Prostate gland (tissue), 2 donors: ENCODE results near the gene UQCC3. TPM values are rescaled to one million over a fixed set of nuclear protein-coding genes. Genes with fewer than 3 reads are reported as not detected.

Source experiments
- DNase-seq: peaks from one replicate; pipeline ENCODE4 v3.0.0-alpha.2; 2019; ENCODE audit warnings: low spot score
- H3K27ac ChIP-seq, 2 donors: fragments of 200-600 bp; sonication (generic); 2 replicates each; pipeline ENCODE4 v1.5.1; 2017 to 2019
- H3K27me3 ChIP-seq: fragments of 200-600 bp; sonication (generic); replicated peaks from 2 replicates; pipeline ENCODE4 v1.5.1; 2019; ENCODE audit not compliant: insufficient read depth
- H3K36me3 ChIP-seq, 2 donors: fragments of 200-600 bp; sonication (generic); 1 replicate in 1 of 2; 2 replicates in 1 of 2; pipeline versions ENCODE4 v1.5.1 to v1.8.1; 2017 to 2019
- H3K4me1 ChIP-seq: fragments of 200-600 bp; sonication (generic); replicated peaks from 2 replicates; pipeline ENCODE4 v1.5.1; 2019
- H3K4me3 ChIP-seq, 2 donors: fragments of 200-600 bp; sonication (generic); 2 replicates each; pipeline ENCODE4 v1.5.1; 2017 to 2019
- H3K9me3 ChIP-seq: fragments of 200-600 bp; sonication (generic); 2 replicates; pipeline ENCODE4 v1.5.1; 2017
- POLR2A ChIP-seq: fragments of 450-650 bp; IDR thresholded peaks from one replicate; pipeline ENCODE4 v1.6.1; 2016; ENCODE audit warnings: antibody characterized with exemption, mild to moderate bottlenecking
- POLR2AphosphoS5 ChIP-seq: sonication (generic); formaldehyde crosslinking; IDR thresholded peaks from one replicate; pipeline ENCODE4 v1.6.1; 2017; ENCODE audit warnings: antibody characterized with exemption
- WGBS: methylation state at CpG from one replicate; pipeline ENCODE4 v1.1.5; 2018; 5-methylcytosine and 5-hydroxymethylcytosine counted together
- intact Hi-C: fragments of 100-400 bp; cut with DNase I; formaldehyde crosslinking; loops from one replicate; pipeline ENCODE4 v1.14.2; 2022
- total RNA-seq, 2 donors: library from RNA; depleted of rRNA; stranded (reverse); fragments of >200 nt; gene quantifications; one replicate each; pipeline ENCODE4 v1.1.0, GENCODE V29; 2016
- TF ChIP-seq, protein P1 (sequence below), 4 experiments: fragments of 200-600 bp in 2 of 4; fragments of 450-650 bp in 2 of 4; sonication (generic) in 2 of 4; IDR thresholded peaks; 1 replicate in 3 of 4; 2 replicates in 1 of 4; pipeline ENCODE4 v1.5.1; 2016 to 2019; ENCODE audit warnings: antibody characterized with exemption in 4 of 4, mild to moderate bottlenecking in 2 of 4, moderate library complexity in 2 of 4

Gene UQCC3
- total RNA-seq, 2 donors from 2014 or later: 10.3 to 18.3 TPM

DNA sequence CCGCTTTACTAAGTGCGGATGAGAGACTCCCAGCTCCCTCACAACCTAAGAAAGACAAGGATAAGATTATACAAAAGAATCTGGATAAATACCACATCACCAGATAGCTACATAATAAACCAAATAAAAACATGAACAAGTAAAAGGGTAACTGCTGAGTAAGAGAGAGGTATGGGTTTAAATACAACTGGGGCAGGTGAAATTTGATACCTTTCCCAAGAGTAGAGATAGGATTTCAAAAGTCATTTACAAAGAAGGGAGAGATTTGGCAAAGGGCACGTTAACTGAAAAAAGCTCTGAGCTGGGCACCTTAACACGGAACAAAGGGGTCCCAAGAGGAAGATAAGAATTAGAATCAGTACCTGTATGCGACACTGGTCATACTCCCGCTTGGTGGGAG, 5.7 kb downstream of the UQCC3 start:
- TF ChIP-seq, protein P1, sequence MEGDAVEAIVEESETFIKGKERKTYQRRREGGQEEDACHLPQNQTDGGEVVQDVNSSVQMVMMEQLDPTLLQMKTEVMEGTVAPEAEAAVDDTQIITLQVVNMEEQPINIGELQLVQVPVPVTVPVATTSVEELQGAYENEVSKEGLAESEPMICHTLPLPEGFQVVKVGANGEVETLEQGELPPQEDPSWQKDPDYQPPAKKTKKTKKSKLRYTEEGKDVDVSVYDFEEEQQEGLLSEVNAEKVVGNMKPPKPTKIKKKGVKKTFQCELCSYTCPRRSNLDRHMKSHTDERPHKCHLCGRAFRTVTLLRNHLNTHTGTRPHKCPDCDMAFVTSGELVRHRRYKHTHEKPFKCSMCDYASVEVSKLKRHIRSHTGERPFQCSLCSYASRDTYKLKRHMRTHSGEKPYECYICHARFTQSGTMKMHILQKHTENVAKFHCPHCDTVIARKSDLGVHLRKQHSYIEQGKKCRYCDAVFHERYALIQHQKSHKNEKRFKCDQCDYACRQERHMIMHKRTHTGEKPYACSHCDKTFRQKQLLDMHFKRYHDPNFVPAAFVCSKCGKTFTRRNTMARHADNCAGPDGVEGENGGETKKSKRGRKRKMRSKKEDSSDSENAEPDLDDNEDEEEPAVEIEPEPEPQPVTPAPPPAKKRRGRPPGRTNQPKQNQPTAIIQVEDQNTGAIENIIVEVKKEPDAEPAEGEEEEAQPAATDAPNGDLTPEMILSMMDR (IDR thresholded peaks at IDR 0.05): no peak
- no peak for TF ChIP-seq POLR2AphosphoS5
- no peak for TF ChIP-seq POLR2A
- DNase-seq: no peak
- Histone ChIP-seq H3K27me3 (no peaks in the 10 kb centered on the region), H3K4me1 (peaks cover 16% of the 10 kb centered on the region), H3K27ac (no peak overlapping the region), H3K36me3 (no peaks in the 10 kb centered on the region), H3K9me3 (no peaks in the 10 kb centered on the region), H3K4me3 (no peak overlapping the region)
- 67% methylated on average over 6 of the region's 6 CpGs for whole genome bisulfite sequencing
- intact Hi-C loops: no loop called here

DNA sequence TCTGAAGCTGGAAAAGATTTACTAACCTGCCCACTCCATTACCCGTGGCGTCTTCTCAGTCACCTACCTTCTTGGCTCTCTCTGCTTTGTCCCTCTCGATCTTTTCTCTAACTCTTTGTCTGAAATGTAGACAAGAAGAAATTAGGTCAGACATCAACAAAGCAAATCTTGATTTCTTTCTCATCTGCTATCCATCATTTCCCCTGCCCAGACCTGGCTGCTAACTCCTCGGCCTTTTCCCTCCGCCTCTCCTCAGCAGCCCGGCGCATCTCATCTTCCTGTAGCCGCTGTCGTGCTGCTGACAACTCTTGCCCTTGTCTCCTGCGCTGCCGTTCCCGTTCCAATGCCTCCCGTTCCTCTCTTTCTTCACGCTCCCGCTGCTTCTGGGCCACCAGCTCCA, 6.2 kb downstream of the UQCC3 start:
- Histone ChIP-seq H3K4me1 (peaks cover 14% of the 10 kb centered on the region), H3K4me3 (peak overlapping the region in 1 of 2 donors; percentile 86), H3K36me3 (no peaks in the 10 kb centered on the region), H3K9me3 (no peaks in the 10 kb centered on the region), H3K27me3 (no peaks in the 10 kb centered on the region), H3K27ac (no peak overlapping the region)
- TF ChIP-seq, protein P1 (IDR thresholded peaks at IDR 0.05): no peak
- TF ChIP-seq POLR2A (no peak), POLR2AphosphoS5 (no peak)
- no peak for DNase-seq
- intact Hi-C loops: no loop called here
- 81% methylated on average over 15 of the region's 15 CpGs for WGBS

GRCh38 chr11:62678433-62678769, 6.9 kb downstream of the UQCC3 start:
- intact Hi-C loops: no loop called here

GRCh38 chr11:62678770-62679696, 7.6 kb downstream of the UQCC3 start, which contains the start of gene UBXN1:
UBXN1 (minus strand) TSS chr11:62679073; CDS start chr11:62678923, 150 bp downstream.
- WGBS: 9% methylated on average over 47 of the region's 55 CpGs
- peaks cover 8% of the 10 kb centered on the region for H3K4me1 ChIP-seq

More at GRCh38 chr11:62678433-62678769, 6.9 kb downstream of the UQCC3 start:
- peak overlapping the region; percentile 79 to 82 for H3K27ac ChIP-seq
- peak overlapping the region; percentile 86 to 90 for H3K4me3 ChIP-seq
- H3K27me3 ChIP-seq: no peaks in the 10 kb centered on the region
- TF ChIP-seq POLR2A (no peak), POLR2AphosphoS5 (no peak)
- TF ChIP-seq, protein P1 (IDR thresholded peaks at IDR 0.05): no peak
- H3K36me3 ChIP-seq: no peaks in the 10 kb centered on the region
- 5% methylated on average over 9 of the region's 16 CpGs for WGBS
- peaks cover 8% of the 10 kb centered on the region for H3K4me1 ChIP-seq
- no peaks in the 10 kb centered on the region for H3K9me3 ChIP-seq
- DNase-seq: no peak

More at GRCh38 chr11:62678770-62679696, 7.6 kb downstream of the UQCC3 start, which contains the start of gene UBXN1:
- H3K27me3 ChIP-seq: no peaks in the 10 kb centered on the region
- DNase-seq: peak; percentile 84
- peak within 1 kb of the TSS; percentile 86 to 90 for H3K4me3 ChIP-seq
- peak within 1 kb of the TSS; percentile 79 to 82 for H3K27ac ChIP-seq
- H3K36me3 ChIP-seq: no peaks in the 10 kb centered on the region
- H3K9me3 ChIP-seq: no peaks in the 10 kb centered on the region
- TF ChIP-seq, protein P1 (IDR thresholded peaks at IDR 0.05): no peak
- TF ChIP-seq POLR2AphosphoS5 (peak; percentile 97), POLR2A (peak; percentile 16)
- intact Hi-C loops: no loop called here
